Ovary (tissue), 9 donors: ENCODE results near the gene IP6K1. TPM values are rescaled to one million over a fixed set of nuclear protein-coding genes. Genes with fewer than 3 reads are reported as not detected.
"Not testable (repeated sequence)": the region's sequence is repeated elsewhere in the genome, so short reads cannot be mapped to it uniquely, and the experiment has no call there.

Experiments
- DNase-seq, 5 donors: peaks; one replicate each; pipeline ENCODE4 v3.0.0-alpha.2; 2019 to 2020
- H3K27ac ChIP-seq, 2 donors: fragments of 200-600 bp; one replicate each; pipeline versions ENCODE4 v1.5.1 to v1.8.0; 2019 to 2022
- H3K27me3 ChIP-seq: fragments of 200-600 bp; one replicate; pipeline ENCODE4 v1.8.0; 2022
- H3K36me3 ChIP-seq: fragments of 200-600 bp; sonication (generic); one replicate; pipeline ENCODE4 v1.5.1; 2019
- H3K4me1 ChIP-seq: one replicate; pipeline ENCODE4 v1.8.1; 2013; ENCODE audit warnings: mild to moderate bottlenecking, moderate library complexity; ENCODE audit not compliant: insufficient read depth
- H3K4me3 ChIP-seq: fragments of 200-600 bp; sonication (generic); one replicate; pipeline ENCODE4 v1.5.1; 2017
- H3K9me3 ChIP-seq, 2 donors: fragments of 200-600 bp in 1 of 2; sonication (generic) in 1 of 2; one replicate each; pipeline versions ENCODE4 v1.5.1 to v1.8.1; 2013 to 2019; ENCODE audit warnings: mild to moderate bottlenecking in 1 of 2, moderate library complexity in 1 of 2
- CTCF ChIP-seq, 3 donors: fragments of 450-650 bp in 2 of 3; fragments of 200-600 bp in 1 of 3; IDR thresholded peaks; one replicate each; pipeline versions ENCODE4 v1.5.1 to v1.8.0; 2016 to 2022; ENCODE audit warnings: antibody characterized with exemption in 3 of 3, mild to moderate bottlenecking in 1 of 3
- EP300 ChIP-seq: sonication (generic); formaldehyde crosslinking; IDR thresholded peaks from one replicate; pipeline ENCODE4 v1.6.1; 2017; ENCODE audit warnings: antibody characterized with exemption
- POLR2A ChIP-seq: fragments of 450-650 bp; IDR thresholded peaks from one replicate; pipeline ENCODE4 v1.6.1; 2017; ENCODE audit warnings: antibody characterized with exemption, mild to moderate bottlenecking, moderate library complexity
- WGBS, 3 donors: extraction: QIAGEN DNeasy Blood & Tissue Kit in 1 of 3; methylation state at CpG; one replicate each; pipeline versions ENCODE4 v1.1.5 to v1.1.7; 2013 to 2017; 5-methylcytosine and 5-hydroxymethylcytosine counted together
- intact Hi-C, 4 donors: fragments of 100-400 bp; cut with DNase I; formaldehyde crosslinking; loops; one replicate each; pipeline versions ENCODE4 v1.11.0 to v1.15.1; 2022 to 2023
- polyA plus RNA-seq, 2 donors: library from polyadenylated mRNA; stranded (reverse); fragments of 200-250 nt in 1 of 2; fragments of 350-450 nt in 1 of 2; fragmentation: Illumina TruSeq in 1 of 2; extraction: RNeasy Lipid Tissue Mini Kit (QIAGEN cat#74804) in 1 of 2; gene quantifications; one replicate each; pipeline ENCODE4 v1.2.3, GENCODE V29; 2013 to 2014
- total RNA-seq, 7 donors: library from RNA; depleted of rRNA in 2 of 7; stranded (reverse); fragments of >200 nt in 2 of 7; fragmentation: NEBNext Ultra II Directional in 3 of 7; extraction: Animal tissue kit (Norgen Biotek cat#: 25700) in 3 of 7; gene quantifications; one replicate each; pipeline versions ENCODE4 v1.1.0 to v1.2.4, GENCODE V29; 2016 to 2023
- donor health status: DM: no; HTN: no; CAD: no; lungs with moderate emphysema.
- donor health status: DM: no; HTN: no; CAD: no.
- donor health status: Bipolar disorder and iron deficiency.
- donor health status: DM: yes; HTN: yes; CAD: no.
- donor health status: DM: no; HTN: no; CAD: no.
- donor health status: DM: yes; HTN: yes; CAD: no.

The IP6K1 gene
- total and polyA plus RNA-seq, 9 donors: 27.9 to 52.4 (median 47.0) TPM

GRCh38 chr3:49684453-49684852, 101.9 kb downstream of the IP6K1 start:
- intact Hi-C loops, H3K36me3 ChIP-seq: not testable (repeated sequence)

GRCh38 chr3:49683162-49683561, 103.2 kb downstream of the IP6K1 start:
- Histone ChIP-seq H3K4me3 (no peak overlapping the region), H3K36me3 (no peaks in the 10 kb centered on the region), H3K27me3 (no peaks in the 10 kb centered on the region), H3K27ac (no peak overlapping the region), H3K4me1 (peaks cover 3% of the 10 kb centered on the region), H3K9me3 (no peaks in the 10 kb centered on the region)
- TF ChIP-seq EP300 (no peak), CTCF (IDR thresholded peaks at IDR 0.05) (no peak), POLR2A (no peak)
- WGBS, 3 donors: 47 to 49% (median 48%) methylated on average over 6 of the region's 6 CpGs
- no peak for DNase-seq
- intact Hi-C loops: no loop called here

More at GRCh38 chr3:49684453-49684852, 101.9 kb downstream of the IP6K1 start:
- not testable (repeated sequence) for H3K4me3 ChIP-seq, H3K27ac ChIP-seq, H3K27me3 ChIP-seq, H3K4me1 ChIP-seq, DNase-seq, H3K9me3 ChIP-seq
- 76 to 90% (median 85%) methylated on average over 2 of the region's 2 CpGs for WGBS, 3 donors

- Histone ChIP-seq H3K4me3 (no peak overlapping the region), H3K27ac (no peak overlapping the region), H3K9me3 (no peaks in the 10 kb centered on the region), H3K4me1 (no peaks in the 10 kb centered on the region), H3K36me3 (no peaks in the 10 kb centered on the region), H3K27me3 (no peaks in the 10 kb centered on the region)
- TF ChIP-seq EP300 (no peak), CTCF (IDR thresholded peaks at IDR 0.05) (no peak)
- 63 to 80% (median 71%) methylated on average over 4 of the region's 4 CpGs for WGBS, 3 donors
- intact Hi-C loops: no loop called here
- DNase-seq: no peak
Measured at GRCh38 chr3:49681543-49681942, 104.8 kb downstream of the IP6K1 start.

- H3K36me3 ChIP-seq: no peaks in the 10 kb centered on the region
- H3K27me3 ChIP-seq: no peaks in the 10 kb centered on the region
- 92 to 95% (median 93%) methylated on average over 2 of the region's 2 CpGs for WGBS, 3 donors
- H3K9me3 ChIP-seq: no peaks in the 10 kb centered on the region
- no peak overlapping the region for H3K4me3 ChIP-seq
- no peak for DNase-seq
- intact Hi-C loops: no loop called here
- H3K27ac ChIP-seq: no peak overlapping the region
- TF ChIP-seq EP300: no peak
- TF ChIP-seq POLR2A: no peak
- TF ChIP-seq CTCF (IDR thresholded peaks at IDR 0.05): no peak
- no peaks in the 10 kb centered on the region for H3K4me1 ChIP-seq
Measured at GRCh38 chr3:49681232-49681522, 105.2 kb downstream of the IP6K1 start.

GRCh38 chr3:49680493-49681231, 105.7 kb downstream of the IP6K1 start:
- no peaks in the 10 kb centered on the region for H3K4me1 ChIP-seq
- no peak for DNase-seq
- H3K27ac ChIP-seq: no peak overlapping the region
- no peak for TF ChIP-seq POLR2A
- no peak for TF ChIP-seq CTCF (IDR thresholded peaks at IDR 0.05)
- no peak for TF ChIP-seq EP300
- H3K4me3 ChIP-seq: no peak overlapping the region
- H3K27me3 ChIP-seq: no peaks in the 10 kb centered on the region
- H3K36me3 ChIP-seq: no peaks in the 10 kb centered on the region
- intact Hi-C loops: no loop called here
- WGBS, 3 donors: 74 to 82% (median 77%) methylated on average over 7 of the region's 7 CpGs
- no peaks in the 10 kb centered on the region for H3K9me3 ChIP-seq
